IMR-90 (cell line): ENCODE data around the gene SENP5. TPM values are rescaled to one million over a fixed set of nuclear protein-coding genes. Genes with fewer than 3 reads are reported as not detected.

Experiments
- ATAC-seq: fragments of 200-7000 bp; cut with Tn5 transposase; 2 replicates; pipeline ENCODE4 v1.9.1; 2020; ENCODE audit warnings: low read depth, mild to moderate bottlenecking, moderate library complexity
- BruUV-seq: library from RNA; stranded (reverse); fragments of 400-500 nt; replicated peaks from 2 replicates; lab custom pipeline; 2021; lab: Mats Ljungman, UMichigan
- CTCF ChIA-PET: fragments of 300-600 bp; formaldehyde crosslinking; extraction: SDS; loops from one replicate; lab custom pipeline; 2021; ENCODE audit warnings: antibody characterized with exemption; lab: Yijun Ruan, JAX
- POLR2A ChIA-PET: fragments of 300-600 bp; sonication (Branson Sonifier 250); formaldehyde crosslinking; loops from one replicate; lab custom pipeline; 2022; ENCODE audit warnings: antibody characterized with exemption; ENCODE audit not compliant: unreplicated experiment; lab: Charles Lee
- DNase-seq: peaks from one replicate; pipeline ENCODE4 v3.0.0; 2013
- H2AFZ ChIP-seq: replicated peaks from 2 replicates; pipeline ENCODE3; 2013; ENCODE audit warnings: low read length, mild to moderate bottlenecking; ENCODE audit not compliant: poor library complexity
- H2AK5ac ChIP-seq: 2 replicates; pipeline ENCODE4 v1.6.1; 2013; ENCODE audit warnings: low read depth, low read length, inconsistent platforms
- H2AK9ac ChIP-seq: replicated peaks from 2 replicates; pipeline ENCODE3; 2013; ENCODE audit warnings: mild to moderate bottlenecking, low read depth, low read length, moderate library complexity; ENCODE audit not compliant: poor library complexity
- H2BK120ac ChIP-seq: 2 replicates; pipeline ENCODE4 v1.6.1; 2013; ENCODE audit warnings: low read depth, low read length, inconsistent platforms
- H2BK15ac ChIP-seq: 3 replicates; pipeline ENCODE4 v1.6.1; 2013; ENCODE audit warnings: low read depth, low read length, inconsistent platforms
- H2BK20ac ChIP-seq: 2 replicates; pipeline ENCODE4 v1.6.1; 2013; ENCODE audit warnings: low read depth, mild to moderate bottlenecking, inconsistent platforms, low read length, moderate library complexity
- H2BK5ac ChIP-seq: 2 replicates; pipeline ENCODE4 v1.6.1; 2013; ENCODE audit warnings: mild to moderate bottlenecking, low read depth, low read length, inconsistent platforms; ENCODE audit not compliant: poor library complexity, severe bottlenecking
- H3K14ac ChIP-seq: replicated peaks from 2 replicates; pipeline ENCODE4 v1.6.1; 2013; ENCODE audit warnings: low read depth, low read length, inconsistent platforms
- H3K18ac ChIP-seq: 2 replicates; pipeline ENCODE4 v1.6.1; 2013; ENCODE audit warnings: low read depth, low read length, control low read depth
- H3K23ac ChIP-seq: 2 replicates; pipeline ENCODE4 v1.6.1; 2013; ENCODE audit warnings: low read depth, low read length, inconsistent platforms
- H3K27ac ChIP-seq: 2 replicates; pipeline ENCODE4 v1.5.1; 2013; ENCODE audit warnings: mild to moderate bottlenecking, control low read depth, low read length; ENCODE audit not compliant: insufficient read depth
- H3K27me3 ChIP-seq: 2 replicates; pipeline ENCODE4 v1.6.1; 2013; ENCODE audit warnings: low read length; ENCODE audit not compliant: control insufficient read depth, insufficient read depth
- H3K36me3 ChIP-seq: 2 replicates; pipeline ENCODE4 v1.6.1; 2013; ENCODE audit warnings: low read length, mixed read lengths; ENCODE audit not compliant: control insufficient read depth, insufficient read depth
- H3K4ac ChIP-seq: 2 replicates; pipeline ENCODE4 v1.6.1; 2013; ENCODE audit warnings: low read depth, low read length, inconsistent platforms
- H3K4me1 ChIP-seq: 2 replicates; pipeline ENCODE4 v1.6.1; 2013; ENCODE audit warnings: low read length, mixed read lengths; ENCODE audit not compliant: control insufficient read depth, insufficient read depth
- H3K4me2 ChIP-seq: 2 replicates; pipeline ENCODE4 v1.6.1; 2013; ENCODE audit warnings: low read depth, mild to moderate bottlenecking, control low read depth, low read length, moderate library complexity
- H3K4me3 ChIP-seq: 2 replicates; pipeline ENCODE4 v1.5.1; 2013; ENCODE audit warnings: low read depth, mild to moderate bottlenecking, control low read depth, low read length, moderate library complexity; ENCODE audit not compliant: insufficient read depth
- H3K56ac ChIP-seq: 2 replicates; pipeline ENCODE4 v1.6.1; 2013; ENCODE audit warnings: low read length, inconsistent platforms; ENCODE audit not compliant: insufficient read depth; ENCODE audit errors: extremely low read depth
- H3K79me1 ChIP-seq, 2 experiments: 2 replicates each; pipeline ENCODE4 v1.6.1; 2013; ENCODE audit warnings: low read length in 2 of 2, inconsistent platforms in 1 of 2, low read depth in 1 of 2
- H3K9ac ChIP-seq: 2 replicates; pipeline ENCODE4 v1.6.1; 2013; ENCODE audit warnings: low read depth, low read length, control low read depth
- H3K9me1 ChIP-seq: 2 replicates; pipeline ENCODE4 v1.6.1; 2013; ENCODE audit warnings: low read length, inconsistent platforms; ENCODE audit not compliant: insufficient read depth
- H3K9me3 ChIP-seq: 2 replicates; pipeline ENCODE4 v1.6.1; 2013; ENCODE audit warnings: low read length; ENCODE audit not compliant: control insufficient read depth, insufficient read depth
- H4K20me1 ChIP-seq: 2 replicates; pipeline ENCODE4 v1.6.1; 2013; ENCODE audit warnings: low read length, inconsistent platforms; ENCODE audit not compliant: insufficient read depth
- H4K5ac ChIP-seq: 2 replicates; pipeline ENCODE4 v1.6.1; 2013; ENCODE audit warnings: mild to moderate bottlenecking, low read depth, low read length, control low read depth
- H4K8ac ChIP-seq, 2 experiments: 2 replicates each; pipeline ENCODE4 v1.6.1; 2013; ENCODE audit warnings: low read depth in 2 of 2, low read length in 2 of 2, control low read depth in 1 of 2, inconsistent platforms in 1 of 2
- H4K91ac ChIP-seq: 2 replicates; pipeline ENCODE4 v1.6.1; 2013; ENCODE audit warnings: low read depth, low read length, inconsistent platforms; ENCODE audit not compliant: insufficient read depth
- CHD1 ChIP-seq: IDR thresholded peaks from 2 replicates; pipeline ENCODE4 v1.6.1; 2012; ENCODE audit warnings: low read depth, low read length, improper control_type of control experiment
- ELK1 ChIP-seq: fragments of 150-350 bp; IDR thresholded peaks from 2 replicates; pipeline ENCODE4 v1.6.1; 2016; ENCODE audit warnings: low read depth, mild to moderate bottlenecking, low read length, moderate library complexity, borderline replicate concordance
- MAZ ChIP-seq: IDR thresholded peaks from 2 replicates; pipeline ENCODE4 v1.6.1; 2012; ENCODE audit warnings: low read depth, mild to moderate bottlenecking, low read length, improper control_type of control experiment, moderate library complexity, borderline replicate concordance
- MXI1 ChIP-seq: IDR thresholded peaks from 2 replicates; pipeline ENCODE4 v1.6.1; 2012; ENCODE audit warnings: low read depth, mild to moderate bottlenecking, low read length, moderate library complexity, borderline replicate concordance
- NFE2L2 ChIP-seq: fragments of 150-350 bp; IDR thresholded peaks from 2 replicates; pipeline ENCODE4 v1.6.1; 2016; ENCODE audit warnings: low read depth, mild to moderate bottlenecking, low read length
- POLR2A ChIP-seq: IDR thresholded peaks from 2 replicates; pipeline ENCODE4 v1.6.1; 2012; ENCODE audit warnings: mild to moderate bottlenecking, low read depth, low read length
- RCOR1 ChIP-seq: IDR thresholded peaks from 2 replicates; pipeline ENCODE4 v1.6.1; 2012; ENCODE audit warnings: mild to moderate bottlenecking, low read length, improper control_type of control experiment; ENCODE audit not compliant: insufficient replicate concordance
- SMC3 ChIP-seq: fragments of 150-350 bp; IDR thresholded peaks from 2 replicates; pipeline ENCODE4 v1.6.1; 2016; ENCODE audit warnings: low read depth, mild to moderate bottlenecking, antibody characterized with exemption, low read length, moderate library complexity
- WGBS, 2 experiments: methylation state at CpG; one replicate each; pipeline versions ENCODE4 v1.1.5 to v1.1.7; 2013; ENCODE audit warnings: missing lambda C conversion rate in 2 of 2; ENCODE audit not compliant: insufficient read length in 1 of 2; ENCODE audit errors: extremely low coverage in 2 of 2; 5-methylcytosine and 5-hydroxymethylcytosine counted together
- dilution Hi-C: fragments of 300-500 bp; cut with HindIII; formaldehyde crosslinking; loops from one replicate; pipeline ENCODE4 v1.14.3; 2018; ENCODE audit warnings: low sequenced_read_pairs; ENCODE audit not compliant: unreplicated experiment
- in situ Hi-C: fragments of 300-500 bp; cut with MboI; formaldehyde crosslinking; loops from 3 replicates; pipeline ENCODE4 v1.14.3; 2019; ENCODE audit warnings: low sequenced_read_pairs, inconsistent platforms, mixed read lengths
- intact Hi-C: fragments of 100-400 bp; cut with micrococcal nuclease; formaldehyde crosslinking; loops from 2 replicates; pipeline ENCODE4 v1.10.0; 2022
- polyA plus RNA-seq, 3 experiments: library from polyadenylated mRNA; depleted of rRNA; stranded (reverse); fragments of >200 nt; gene quantifications; 2 replicates each; pipeline ENCODE4 v1.2.3, GENCODE V29; 2012; ENCODE audit warnings: low replicate concordance in 1 of 3
- total RNA-seq: library from RNA; depleted of rRNA; stranded (reverse); fragments of >200 nt; gene quantifications from 2 replicates; pipeline ENCODE4 v1.2.3, GENCODE V29; 2012

The SENP5 gene
- total and polyA plus RNA-seq, 2 of the 4 experiments (the other 2 are of a cell fraction): 7.4 to 44.4 TPM

GRCh38 chr3:196969134-196969659, 101.5 kb downstream of the SENP5 start:
- no TSS peak for BruUV-seq
- Histone ChIP-seq H3K4me3 (peak overlapping the region; percentile 62), H2BK120ac (no peak overlapping the region), H2BK5ac (no peak overlapping the region), H3K23ac (no peak overlapping the region), H3K36me3 (no peaks in the 10 kb centered on the region), H3K4ac (no peak overlapping the region), H4K5ac (no peak overlapping the region), H3K14ac (no peak overlapping the region), H3K9me3 (no peaks in the 10 kb centered on the region), H4K20me1 (no peaks in the 10 kb centered on the region), H2AFZ (peak overlapping the region; percentile 96), H4K91ac (no peak overlapping the region), H3K27ac (no peak overlapping the region), H3K18ac (no peak overlapping the region), H2BK20ac (no peak overlapping the region), H3K79me1 (no peaks in the 10 kb centered on the region), H3K9me1 (no peaks in the 10 kb centered on the region), H3K4me1 (peaks cover 4% of the 10 kb centered on the region), H3K9ac (no peak overlapping the region), H2AK5ac (no peak overlapping the region), H4K8ac (no peak overlapping the region), H3K56ac (no peak overlapping the region), H3K27me3 (peaks cover 41% of the 10 kb centered on the region), H3K4me2 (peak overlapping the region; percentile 74), H2BK15ac (no peak overlapping the region), H2AK9ac (peak overlapping the region; percentile 55)
- TF ChIP-seq RCOR1: no peak
- no peak for TF ChIP-seq CHD1
- TF ChIP-seq MXI1: no peak; the same call in 1 of the 2 replicates
- TF ChIP-seq MAZ: no peak
- no peak for TF ChIP-seq NFE2L2
- TF ChIP-seq SMC3: no peak
- no peak for TF ChIP-seq ELK1
- TF ChIP-seq POLR2A: no peak
- in situ Hi-C loops (loop anchor here (25.0 kb wide), 1 partner anchor 357 kb away; no protein-coding TSS in a partner anchor), intact Hi-C loops (no loop called here), dilution Hi-C loops (no loop called here)
- ChIA-PET POLR2A (no interaction called here), CTCF (interaction anchor here (0.6 kb wide), 2 partner anchors 28 to 213 kb away, joined by 3 read pairs; no protein-coding TSS in a partner anchor)
- ATAC-seq: peak; percentile 38
- WGBS, 2 experiments: 1% methylated on average over 38 of the region's 72 CpGs; no CpG with 5 or more reads in 1 of the 2 experiments
- no peak for DNase-seq
